HCT116 (cell line): ENCODE measurements around the gene ARHGEF10L.

Experiments
- EZH2 ChIP-seq: fragments of 200-600 bp; sonication (generic); IDR thresholded peaks from 2 replicates; pipeline ENCODE4 v1.6.1; 2017; ENCODE audit warnings: antibody characterized with exemption, mixed run types
- POLR2A ChIP-seq: IDR thresholded peaks from 2 replicates; pipeline ENCODE4 v1.7.0; 2011; ENCODE audit warnings: borderline replicate concordance; ENCODE audit not compliant: insufficient read depth, insufficient read length; ENCODE audit errors: extremely low read depth
- TF ChIP-seq, protein P1 (sequence below), 3 experiments: fragments of 200-600 bp in 1 of 3; sonication (generic) in 1 of 3; IDR thresholded peaks in 2 of 3; conservative IDR thresholded peaks in 1 of 3; 2 replicates each; pipeline ENCODE4 v1.5.1; 2012 to 2017; ENCODE audit warnings: low read depth in 2 of 3, low read length in 2 of 3, antibody characterized with exemption in 1 of 3, borderline replicate concordance in 1 of 3, control low read depth in 1 of 3, mild to moderate bottlenecking in 1 of 3, mixed read lengths in 1 of 3, mixed run types in 1 of 3, moderate library complexity in 1 of 3; ENCODE audit not compliant: insufficient read depth in 1 of 3
- TF ChIP-seq, protein P2 (sequence below): IDR thresholded peaks from 2 replicates; pipeline ENCODE4 v1.6.1; 2012; ENCODE audit warnings: low read depth

DNA sequence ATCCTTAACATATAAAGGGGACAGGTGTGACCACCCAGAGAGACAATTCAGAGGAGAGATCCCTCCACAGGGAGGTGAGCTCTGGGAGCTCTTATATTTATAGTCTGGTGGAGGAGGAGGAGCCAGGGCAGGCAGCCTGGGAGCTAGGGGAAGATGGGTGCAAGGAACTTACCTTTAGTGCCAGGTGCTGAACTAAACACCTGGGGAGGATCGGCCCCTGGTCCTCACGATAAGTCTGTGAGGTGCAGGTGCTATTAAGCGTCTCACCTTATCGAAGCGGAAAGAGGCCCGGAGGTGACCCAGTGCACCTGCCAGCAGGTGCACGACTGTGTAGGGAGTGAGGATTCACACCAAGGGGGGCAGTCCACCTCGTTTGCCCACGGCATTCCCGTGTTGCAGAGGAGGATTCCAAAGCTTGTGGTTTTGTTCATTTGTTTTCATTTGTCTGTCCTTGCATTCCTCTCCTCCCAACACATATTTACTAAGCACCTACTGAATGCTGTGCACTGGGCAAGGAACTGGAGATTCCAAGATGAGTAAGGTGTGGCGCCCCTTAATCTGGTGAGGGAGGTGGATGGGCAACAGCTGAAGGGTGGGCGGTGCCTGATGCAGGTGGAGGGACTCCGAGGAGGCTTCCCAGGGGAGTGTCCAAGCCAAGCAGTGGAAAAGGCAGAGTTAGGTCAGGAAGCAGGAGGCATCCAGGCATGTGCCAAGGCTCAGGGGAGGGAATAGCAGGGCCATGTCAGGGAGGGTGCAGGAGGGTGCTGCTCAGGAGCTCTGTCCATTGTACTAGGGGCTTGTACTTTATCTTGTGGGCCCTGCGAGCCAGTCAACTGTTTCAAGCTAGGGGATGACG is 11.5 kb downstream of the ARHGEF10L start:
- TF ChIP-seq, protein P1, sequence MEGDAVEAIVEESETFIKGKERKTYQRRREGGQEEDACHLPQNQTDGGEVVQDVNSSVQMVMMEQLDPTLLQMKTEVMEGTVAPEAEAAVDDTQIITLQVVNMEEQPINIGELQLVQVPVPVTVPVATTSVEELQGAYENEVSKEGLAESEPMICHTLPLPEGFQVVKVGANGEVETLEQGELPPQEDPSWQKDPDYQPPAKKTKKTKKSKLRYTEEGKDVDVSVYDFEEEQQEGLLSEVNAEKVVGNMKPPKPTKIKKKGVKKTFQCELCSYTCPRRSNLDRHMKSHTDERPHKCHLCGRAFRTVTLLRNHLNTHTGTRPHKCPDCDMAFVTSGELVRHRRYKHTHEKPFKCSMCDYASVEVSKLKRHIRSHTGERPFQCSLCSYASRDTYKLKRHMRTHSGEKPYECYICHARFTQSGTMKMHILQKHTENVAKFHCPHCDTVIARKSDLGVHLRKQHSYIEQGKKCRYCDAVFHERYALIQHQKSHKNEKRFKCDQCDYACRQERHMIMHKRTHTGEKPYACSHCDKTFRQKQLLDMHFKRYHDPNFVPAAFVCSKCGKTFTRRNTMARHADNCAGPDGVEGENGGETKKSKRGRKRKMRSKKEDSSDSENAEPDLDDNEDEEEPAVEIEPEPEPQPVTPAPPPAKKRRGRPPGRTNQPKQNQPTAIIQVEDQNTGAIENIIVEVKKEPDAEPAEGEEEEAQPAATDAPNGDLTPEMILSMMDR (IDR thresholded peaks at IDR 0.05 in 2 of 3, conservative IDR thresholded peaks at IDR 0.05 in 1 of 3; ENCODE audit: borderline replicate concordance in 1 of 3, insufficient read depth in 1 of 3, low read depth in 2 of 3, low read length in 2 of 3) = no peak
- TF ChIP-seq, protein P2, sequence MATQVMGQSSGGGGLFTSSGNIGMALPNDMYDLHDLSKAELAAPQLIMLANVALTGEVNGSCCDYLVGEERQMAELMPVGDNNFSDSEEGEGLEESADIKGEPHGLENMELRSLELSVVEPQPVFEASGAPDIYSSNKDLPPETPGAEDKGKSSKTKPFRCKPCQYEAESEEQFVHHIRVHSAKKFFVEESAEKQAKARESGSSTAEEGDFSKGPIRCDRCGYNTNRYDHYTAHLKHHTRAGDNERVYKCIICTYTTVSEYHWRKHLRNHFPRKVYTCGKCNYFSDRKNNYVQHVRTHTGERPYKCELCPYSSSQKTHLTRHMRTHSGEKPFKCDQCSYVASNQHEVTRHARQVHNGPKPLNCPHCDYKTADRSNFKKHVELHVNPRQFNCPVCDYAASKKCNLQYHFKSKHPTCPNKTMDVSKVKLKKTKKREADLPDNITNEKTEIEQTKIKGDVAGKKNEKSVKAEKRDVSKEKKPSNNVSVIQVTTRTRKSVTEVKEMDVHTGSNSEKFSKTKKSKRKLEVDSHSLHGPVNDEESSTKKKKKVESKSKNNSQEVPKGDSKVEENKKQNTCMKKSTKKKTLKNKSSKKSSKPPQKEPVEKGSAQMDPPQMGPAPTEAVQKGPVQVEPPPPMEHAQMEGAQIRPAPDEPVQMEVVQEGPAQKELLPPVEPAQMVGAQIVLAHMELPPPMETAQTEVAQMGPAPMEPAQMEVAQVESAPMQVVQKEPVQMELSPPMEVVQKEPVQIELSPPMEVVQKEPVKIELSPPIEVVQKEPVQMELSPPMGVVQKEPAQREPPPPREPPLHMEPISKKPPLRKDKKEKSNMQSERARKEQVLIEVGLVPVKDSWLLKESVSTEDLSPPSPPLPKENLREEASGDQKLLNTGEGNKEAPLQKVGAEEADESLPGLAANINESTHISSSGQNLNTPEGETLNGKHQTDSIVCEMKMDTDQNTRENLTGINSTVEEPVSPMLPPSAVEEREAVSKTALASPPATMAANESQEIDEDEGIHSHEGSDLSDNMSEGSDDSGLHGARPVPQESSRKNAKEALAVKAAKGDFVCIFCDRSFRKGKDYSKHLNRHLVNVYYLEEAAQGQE = no peak
- no peak for TF ChIP-seq POLR2A
- no peak for TF ChIP-seq EZH2
